ENCODE measurements around the gene C10orf62.

C10orf62 gene

GRCh38 chr10:97584060-97584797, 5.3 kb upstream of the C10orf62 start, which contains the start of gene HOGA1:
TSS of gene HOGA1 (plus strand) at chr10:97584389. CDS start at chr10:97584704, 315 bp downstream.
- DNase-seq (ENCODE audit: insufficient read length, low spot score) = peak; percentile 50
- FAIRE-seq = peak; percentile 33

GRCh38 chr10:97584798-97585438, 4.6 kb upstream of the C10orf62 start:
- DNase-seq (ENCODE audit: insufficient read length, low spot score) (no peak), FAIRE-seq (no peak)

DNA sequence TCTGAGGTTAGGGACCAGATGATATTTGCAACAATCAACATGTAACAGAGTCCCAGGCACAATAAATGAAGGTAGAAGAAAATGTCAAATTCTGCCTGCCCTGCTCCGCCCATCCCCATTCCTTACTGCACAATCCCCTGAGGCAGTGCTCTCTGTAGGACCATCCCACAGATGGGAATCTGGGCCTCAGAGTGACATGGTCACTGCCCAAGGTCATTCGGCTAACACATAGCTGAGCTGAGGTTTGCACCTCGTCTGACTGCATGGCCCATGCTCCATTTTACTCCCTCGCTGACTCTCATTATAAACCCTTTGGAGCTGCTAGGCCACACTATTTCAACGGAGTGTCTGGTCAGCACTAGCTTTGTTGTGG, 4.1 kb upstream of the C10orf62 start:
- DNase-seq (ENCODE audit: insufficient read length, low spot score) = no peak
- no peak for FAIRE-seq

DNA sequence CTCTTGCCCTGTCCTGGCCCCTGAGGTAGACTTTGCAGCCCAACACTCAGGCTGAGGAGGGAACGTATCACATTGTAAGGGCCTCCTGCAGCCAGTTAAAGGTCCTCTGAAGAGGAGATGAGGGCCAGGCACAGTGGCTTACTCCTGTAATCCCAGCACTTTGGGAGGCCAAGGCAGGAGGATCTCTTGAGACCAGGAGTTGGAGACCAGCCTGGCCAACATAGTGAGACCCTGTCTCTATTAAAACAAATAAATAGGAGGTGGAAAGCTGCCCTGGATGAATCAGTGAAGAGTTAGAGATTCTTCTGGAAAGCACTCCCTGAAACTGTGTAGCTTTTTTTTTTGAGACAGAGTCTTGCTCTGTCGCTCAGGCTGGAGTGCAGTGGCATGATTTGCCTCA, 2.3 kb upstream of the C10orf62 start:
- FAIRE-seq (no peak), DNase-seq (ENCODE audit: insufficient read length, low spot score) (no peak)

- DNase-seq (ENCODE audit: insufficient read length, low spot score) (no peak), FAIRE-seq (no peak)
Measured at GRCh38 chr10:97590082-97590747, 694 bp downstream of the C10orf62 start.

DNA sequence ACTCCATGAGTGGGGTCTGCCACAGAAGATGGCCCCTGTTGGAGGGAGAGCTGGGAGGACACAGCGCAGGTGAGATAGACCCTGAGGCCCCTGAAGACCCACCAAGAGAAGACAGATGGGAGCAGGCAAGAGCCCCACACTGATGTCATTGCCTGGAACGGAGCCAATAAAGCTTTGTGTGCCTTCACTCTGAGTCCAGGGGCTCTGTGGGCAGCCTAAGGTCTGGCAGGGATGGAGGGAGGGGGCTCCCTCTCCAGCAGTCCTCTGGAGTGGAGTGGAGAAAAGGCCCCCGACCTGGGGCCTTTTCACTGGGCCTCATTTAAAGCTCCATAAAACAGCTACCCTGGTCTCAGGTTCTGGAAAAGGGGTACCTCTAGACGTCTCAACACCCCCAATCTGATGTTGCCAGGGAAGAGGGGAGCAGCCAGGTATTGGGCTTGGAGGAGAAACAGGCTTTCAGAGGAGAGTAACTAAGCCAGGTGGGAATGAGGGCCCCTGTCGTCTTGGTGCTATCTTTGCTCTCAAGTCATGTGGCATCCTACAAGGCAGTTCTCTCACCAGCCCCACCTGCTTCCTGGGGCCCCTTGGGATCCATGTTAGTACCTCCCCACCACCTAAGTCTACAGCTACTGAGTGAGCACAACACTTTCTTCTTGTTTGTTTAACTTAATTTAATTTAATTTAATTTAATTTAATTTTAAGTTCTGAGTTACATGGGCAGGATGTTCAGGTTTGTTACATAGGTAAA, 1.4 kb downstream of the C10orf62 start:
- DNase-seq (ENCODE audit: insufficient read length, low spot score) (no peak), FAIRE-seq (no peak)

DNA sequence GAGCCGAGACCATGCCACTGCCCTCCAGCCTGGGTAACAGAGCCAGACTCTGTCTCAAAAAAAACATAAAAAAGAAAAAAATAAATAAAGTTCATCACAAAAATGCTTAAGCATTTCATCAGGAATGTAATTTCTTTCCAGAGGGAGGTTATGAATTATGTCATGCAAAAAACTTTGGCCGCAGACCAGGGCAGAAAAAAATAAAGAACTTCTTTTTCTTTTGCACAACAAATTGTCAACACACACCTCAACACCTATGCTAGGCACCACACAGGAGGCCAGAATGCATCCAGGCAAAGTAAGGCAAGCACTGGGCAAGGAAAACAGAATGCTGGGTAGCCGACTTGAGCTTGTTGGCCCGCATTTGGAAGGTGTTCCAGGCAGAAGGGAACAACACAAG, 3.9 kb downstream of the C10orf62 start:
- no peak for DNase-seq (ENCODE audit: insufficient read length, low spot score)
- FAIRE-seq = no peak

GRCh38 chr10:97596101-97597082, 6.9 kb downstream of the C10orf62 start:
- FAIRE-seq = no peak
- DNase-seq (ENCODE audit: insufficient read length, low spot score) = no peak

DNA sequence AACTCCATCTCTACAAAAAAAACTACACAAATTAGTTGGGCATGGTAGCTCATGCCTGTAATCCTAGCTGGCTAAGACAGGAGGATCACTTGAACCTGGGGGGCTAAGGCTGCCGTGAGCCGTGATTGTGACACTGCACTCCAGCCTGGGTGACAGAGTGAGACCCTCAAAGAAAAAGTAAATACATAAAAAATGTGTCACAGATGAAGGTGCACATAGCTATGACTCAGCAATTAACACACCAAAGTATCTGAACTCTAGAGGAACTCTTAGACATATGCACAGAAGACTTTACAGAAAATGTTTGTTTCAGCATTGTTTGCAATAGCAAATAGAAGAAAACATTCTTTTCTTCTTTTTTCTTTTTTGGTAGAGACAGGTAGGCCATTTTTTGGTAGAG, 8.3 kb downstream of the C10orf62 start:
- FAIRE-seq (no peak), DNase-seq (ENCODE audit: insufficient read length, low spot score) (no peak)

DNA sequence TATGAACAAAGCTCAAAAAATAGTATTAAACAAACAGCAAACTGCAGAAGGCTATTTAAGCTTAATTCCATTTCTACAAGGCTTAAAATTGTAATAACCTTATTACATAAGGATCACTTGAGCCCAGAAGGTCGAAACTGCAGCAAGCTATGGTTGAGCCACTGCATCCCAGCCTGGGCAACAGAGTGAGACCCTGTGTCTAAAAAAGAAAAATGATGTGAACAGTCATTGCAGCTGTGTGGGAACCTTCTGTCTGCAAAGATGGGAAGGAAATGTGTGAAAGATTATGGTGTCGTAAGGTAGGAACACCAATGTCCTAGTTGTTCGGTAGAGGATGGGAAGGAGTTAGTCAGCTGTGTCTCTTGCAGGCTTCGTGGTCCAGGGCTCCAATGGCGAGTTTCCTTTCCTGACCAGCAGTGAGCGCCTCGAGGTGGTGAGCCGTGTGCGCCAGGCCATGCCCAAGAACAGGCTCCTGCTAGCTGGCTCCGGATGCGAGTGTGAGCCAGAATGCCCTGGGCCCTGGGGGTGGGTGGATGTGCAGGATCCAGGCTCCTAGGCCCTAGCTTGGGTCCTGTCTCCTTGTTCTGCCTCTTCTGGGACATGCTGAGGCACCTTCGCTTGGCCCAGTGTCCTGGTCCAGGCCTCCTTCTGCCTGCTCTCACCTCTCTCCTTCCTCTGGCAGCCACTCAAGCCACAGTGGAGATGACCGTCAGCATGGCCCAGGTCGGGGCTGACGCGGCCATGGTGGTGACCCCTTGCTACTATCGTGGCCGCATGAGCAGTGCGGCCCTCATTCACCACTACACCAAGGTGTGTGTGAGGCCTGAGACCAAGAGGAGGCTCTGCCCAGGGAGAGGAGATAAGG, 9.1 kb downstream of the C10orf62 start:
- FAIRE-seq = no peak
- DNase-seq (ENCODE audit: insufficient read length, low spot score) = no peak

- FAIRE-seq (no peak), DNase-seq (ENCODE audit: insufficient read length, low spot score) (no peak)
Measured at GRCh38 chr10:97599272-97599619, 9.7 kb downstream of the C10orf62 start.

- DNase-seq (ENCODE audit: insufficient read length, low spot score) = no peak
- FAIRE-seq = no peak
Measured at GRCh38 chr10:97600616-97601015, 11.1 kb downstream of the C10orf62 start.

GRCh38 chr10:97601268-97602215, 12.0 kb downstream of the C10orf62 start:
- no peak for DNase-seq (ENCODE audit: insufficient read length, low spot score)
- no peak for FAIRE-seq

GRCh38 chr10:97607095-97607636, 17.6 kb downstream of the C10orf62 start:
- no peak for DNase-seq (ENCODE audit: insufficient read length, low spot score)
- FAIRE-seq = no peak

GRCh38 chr10:97608991-97609561, 19.6 kb downstream of the C10orf62 start:
- no peak for FAIRE-seq
- DNase-seq (ENCODE audit: insufficient read length, low spot score) = no peak

GRCh38 chr10:97611473-97611872, 22.0 kb downstream of the C10orf62 start:
- no peak for DNase-seq (ENCODE audit: insufficient read length, low spot score)
- no peak for FAIRE-seq

GRCh38 chr10:97612386-97612785, 22.9 kb downstream of the C10orf62 start:
- no peak for DNase-seq (ENCODE audit: insufficient read length, low spot score)
- no peak for FAIRE-seq
